ENCODE data around the gene AGTPBP1.

- no peak for TF ChIP-seq CTCF (IDR thresholded peaks at IDR 0.05)
- TF ChIP-seq MAX (IDR thresholded peaks at IDR 0.05; ENCODE audit: low read depth) = no peak
- TF ChIP-seq GABPA (IDR thresholded peaks at IDR 0.05; ENCODE audit: low read depth) = no peak
- TF ChIP-seq ELF1 (IDR thresholded peaks at IDR 0.05) = no peak
- TF ChIP-seq REST (IDR thresholded peaks at IDR 0.05; ENCODE audit: low read depth, low read length) = no peak
- no peak for TF ChIP-seq USF2 (IDR thresholded peaks at IDR 0.05; ENCODE audit: borderline replicate concordance, low read depth, low read length)
- TF ChIP-seq RCOR1 (IDR thresholded peaks at IDR 0.05; ENCODE audit: low read length) = no peak
Observed at GRCh38 chr9:85602742-85603141, 139.0 kb downstream of the AGTPBP1 start.

Measured in SK-N-SH (cell line).